Karpas-422 (cell line): ENCODE results near the gene XPR1. TPM values are rescaled to one million over a fixed set of nuclear protein-coding genes. Genes with fewer than 3 reads are reported as not detected.

Experiments used
- DNase-seq: peaks from one replicate; pipeline ENCODE4 v3.0.0-alpha.2; 2015
- H2AFZ ChIP-seq: fragments of 200-600 bp; sonication (generic); 2 replicates; pipeline ENCODE4 v1.6.1; 2014; ENCODE audit warnings: antibody characterized with exemption, low read length, mixed read lengths
- H3K27ac ChIP-seq: fragments of 200-600 bp; sonication (generic); 2 replicates; pipeline ENCODE4 v1.5.1; 2014; ENCODE audit warnings: mild to moderate bottlenecking, low read length, moderate library complexity
- H3K27me3 ChIP-seq: fragments of 200-600 bp; sonication (generic); 2 replicates; pipeline ENCODE4 v1.6.1; 2014; ENCODE audit warnings: low read length, mixed read lengths
- H3K36me3 ChIP-seq: fragments of 200-600 bp; sonication (generic); 2 replicates; pipeline ENCODE4 v1.6.1; 2014; ENCODE audit warnings: low read length, mixed read lengths; ENCODE audit not compliant: insufficient read depth
- H3K4me1 ChIP-seq: fragments of 200-600 bp; sonication (generic); 2 replicates; pipeline ENCODE4 v1.6.1; 2014; ENCODE audit warnings: mild to moderate bottlenecking, low read length, mixed read lengths
- H3K4me2 ChIP-seq: fragments of 200-600 bp; sonication (generic); 2 replicates; pipeline ENCODE4 v1.6.1; 2014; ENCODE audit warnings: low read length, low read depth, mild to moderate bottlenecking; ENCODE audit not compliant: poor library complexity, severe bottlenecking
- H3K4me3 ChIP-seq: fragments of 200-600 bp; sonication (generic); 2 replicates; pipeline ENCODE4 v1.5.1; 2014; ENCODE audit warnings: mild to moderate bottlenecking, antibody characterized with exemption, low read length, mixed read lengths
- H3K79me2 ChIP-seq: fragments of 200-600 bp; sonication (generic); 2 replicates; pipeline ENCODE4 v1.6.1; 2014; ENCODE audit warnings: mild to moderate bottlenecking, low read length, mixed read lengths
- H3K9ac ChIP-seq: fragments of 200-600 bp; sonication (generic); 2 replicates; pipeline ENCODE4 v1.6.0; 2014; ENCODE audit warnings: low read length
- H3K9me2 ChIP-seq: fragments of 200-600 bp; sonication (generic), shearing (Covaris generic); replicated peaks from 2 replicates; pipeline ENCODE4 v1.6.0; 2014; ENCODE audit warnings: mild to moderate bottlenecking, low read length, moderate library complexity; ENCODE audit not compliant: insufficient read depth
- H3K9me3 ChIP-seq: fragments of 300-700, 200-600 bp; sonication (generic); 2 replicates; pipeline ENCODE4 v1.6.1; 2014; ENCODE audit warnings: low read length, mixed read lengths
- H4K20me1 ChIP-seq: fragments of 200-600 bp; sonication (generic); 2 replicates; pipeline ENCODE4 v1.6.1; 2014; ENCODE audit warnings: mild to moderate bottlenecking, antibody characterized with exemption, low read length, low read depth; ENCODE audit not compliant: insufficient read depth
- total RNA-seq: library from RNA; depleted of rRNA; stranded (reverse); fragments of >200 nt; shearing (Covaris generic); gene quantifications from 2 replicates; pipeline ENCODE4 v1.2.3, GENCODE V29; 2014; ENCODE audit warnings: low replicate concordance

Gene XPR1
- total RNA-seq, 1 experiment from 2014 or later = 38.3 TPM

- H3K27me3 ChIP-seq = no peaks in the 10 kb centered on the region
- no peak for DNase-seq
- no peaks in the 10 kb centered on the region for H3K79me2 ChIP-seq
- H4K20me1 ChIP-seq = 0 out of 2 replicates have a peak, but pooled peaks cover 4% of the 10 kb centered on the region
- H3K4me3 ChIP-seq = no peak overlapping the region
- H3K27ac ChIP-seq = no peak overlapping the region
- no peak overlapping the region for H3K4me2 ChIP-seq
- H3K36me3 ChIP-seq = no peaks in the 10 kb centered on the region
- no peak overlapping the region for H3K9ac ChIP-seq
- peaks cover 9% of the 10 kb centered on the region for H3K4me1 ChIP-seq
- no peaks in the 10 kb centered on the region for H3K9me3 ChIP-seq
- H3K9me2 ChIP-seq = no peaks in the 10 kb centered on the region
- H2AFZ ChIP-seq = no peak overlapping the region
Observed at GRCh38 chr1:180927348-180927747, 295.5 kb downstream of the XPR1 start.

GRCh38 chr1:180927841-180928240, 296.0 kb downstream of the XPR1 start:
- H3K27ac ChIP-seq = no peak overlapping the region
- H2AFZ ChIP-seq = no peak overlapping the region
- H3K79me2 ChIP-seq = no peaks in the 10 kb centered on the region
- no peak overlapping the region for H3K9ac ChIP-seq
- no peak for DNase-seq
- no peaks in the 10 kb centered on the region for H3K36me3 ChIP-seq
- H3K9me3 ChIP-seq = no peaks in the 10 kb centered on the region
- H3K4me1 ChIP-seq = peaks cover 9% of the 10 kb centered on the region
- no peak overlapping the region for H3K4me2 ChIP-seq
- no peak overlapping the region for H3K4me3 ChIP-seq
- H3K9me2 ChIP-seq = no peaks in the 10 kb centered on the region
- H3K27me3 ChIP-seq = no peaks in the 10 kb centered on the region
- H4K20me1 ChIP-seq = 0 out of 2 replicates have a peak, but pooled peaks cover 4% of the 10 kb centered on the region

- H3K36me3 ChIP-seq = no peaks in the 10 kb centered on the region
- no peak overlapping the region for H2AFZ ChIP-seq
- no peak overlapping the region for H3K4me3 ChIP-seq
- DNase-seq = no peak
- no peaks in the 10 kb centered on the region for H3K79me2 ChIP-seq
- H3K4me2 ChIP-seq = no peak overlapping the region
- H3K9ac ChIP-seq = no peak overlapping the region
- H4K20me1 ChIP-seq = 0 out of 2 replicates have a peak, but pooled peaks cover 4% of the 10 kb centered on the region
- no peaks in the 10 kb centered on the region for H3K9me2 ChIP-seq
- H3K27ac ChIP-seq = no peak overlapping the region
- no peaks in the 10 kb centered on the region for H3K9me3 ChIP-seq
- H3K4me1 ChIP-seq = peaks cover 9% of the 10 kb centered on the region
- no peaks in the 10 kb centered on the region for H3K27me3 ChIP-seq
Observed at GRCh38 chr1:180928331-180929230, 296.8 kb downstream of the XPR1 start.

DNA sequence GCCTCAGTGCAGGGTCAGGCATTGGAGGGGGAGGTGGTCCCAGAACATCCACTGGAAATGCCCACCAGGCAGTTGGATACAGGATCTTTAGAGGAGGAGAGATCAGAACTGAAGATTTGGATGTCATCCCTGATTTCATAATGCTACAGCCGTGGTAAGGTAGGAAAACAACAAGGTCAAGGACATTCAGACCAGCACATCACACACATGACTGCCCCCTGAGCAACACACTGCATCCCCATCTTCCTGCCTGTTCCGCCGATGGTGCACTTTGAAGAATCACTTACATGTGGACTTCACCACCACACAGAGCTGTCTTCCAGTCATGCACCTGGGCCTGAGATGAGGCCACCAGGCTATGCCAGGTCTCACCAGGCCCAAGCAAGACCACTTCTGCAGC, 297.6 kb downstream of the XPR1 start:
- Histone ChIP-seq H2AFZ (no peak overlapping the region), H3K79me2 (no peaks in the 10 kb centered on the region), H3K27ac (no peak overlapping the region), H3K9me2 (no peaks in the 10 kb centered on the region), H3K9ac (no peak overlapping the region), H3K27me3 (no peaks in the 10 kb centered on the region), H3K4me3 (no peak overlapping the region), H3K4me2 (no peak overlapping the region), H3K36me3 (no peaks in the 10 kb centered on the region), H4K20me1 (0 out of 2 replicates have a peak, but pooled peaks cover 4% of the 10 kb centered on the region), H3K4me1 (peaks cover 9% of the 10 kb centered on the region), H3K9me3 (no peaks in the 10 kb centered on the region)
- DNase-seq = no peak

DNA sequence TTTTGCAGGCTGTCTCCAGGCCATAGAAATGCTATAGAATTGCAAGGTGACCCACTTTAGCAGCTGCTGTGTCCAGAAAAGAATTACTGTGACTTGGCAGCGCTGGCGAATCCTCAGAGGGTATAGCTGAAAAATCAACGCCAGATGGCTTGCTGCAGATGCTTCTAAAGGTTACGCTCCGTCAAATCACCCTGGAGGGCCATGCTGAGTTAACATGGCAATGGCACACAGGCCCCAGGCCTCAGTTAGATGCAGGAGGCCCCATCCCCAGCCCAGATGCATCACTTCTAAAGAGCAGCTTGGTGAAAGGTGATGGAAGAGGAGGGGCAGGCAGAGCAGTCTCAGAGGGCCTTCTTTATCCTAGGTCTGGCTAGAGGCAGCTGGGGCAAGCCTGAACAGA, 298.9 kb downstream of the XPR1 start:
- Histone ChIP-seq H2AFZ (no peak overlapping the region), H3K27me3 (no peaks in the 10 kb centered on the region), H3K4me3 (no peak overlapping the region), H3K36me3 (no peaks in the 10 kb centered on the region), H3K9me3 (no peaks in the 10 kb centered on the region), H3K79me2 (no peaks in the 10 kb centered on the region), H3K9ac (no peak overlapping the region), H3K4me1 (peaks cover 11% of the 10 kb centered on the region), H4K20me1 (0 out of 2 replicates have a peak, but pooled peaks cover 4% of the 10 kb centered on the region), H3K9me2 (no peaks in the 10 kb centered on the region), H3K4me2 (no peak overlapping the region), H3K27ac (no peak overlapping the region)
- no peak for DNase-seq

- Histone ChIP-seq H2AFZ (no peak overlapping the region), H3K27ac (no peak overlapping the region), H3K9ac (no peak overlapping the region), H3K36me3 (no peaks in the 10 kb centered on the region), H3K4me2 (no peak overlapping the region), H3K9me2 (no peaks in the 10 kb centered on the region), H3K9me3 (no peaks in the 10 kb centered on the region), H3K79me2 (no peaks in the 10 kb centered on the region), H4K20me1 (0 out of 2 replicates have a peak, but pooled peaks cover 4% of the 10 kb centered on the region), H3K4me1 (peaks cover 16% of the 10 kb centered on the region), H3K4me3 (no peak overlapping the region), H3K27me3 (no peaks in the 10 kb centered on the region)
- no peak for DNase-seq
Observed at GRCh38 chr1:180931529-180931928, 299.7 kb downstream of the XPR1 start.

- Histone ChIP-seq H3K9me2 (no peaks in the 10 kb centered on the region), H2AFZ (no peak overlapping the region), H3K36me3 (no peaks in the 10 kb centered on the region), H3K9me3 (no peaks in the 10 kb centered on the region), H3K79me2 (no peaks in the 10 kb centered on the region), H3K27ac (no peak overlapping the region), H3K9ac (no peak overlapping the region), H3K27me3 (no peaks in the 10 kb centered on the region), H3K4me2 (no peak overlapping the region), H3K4me1 (peaks cover 16% of the 10 kb centered on the region), H3K4me3 (no peak overlapping the region), H4K20me1 (0 out of 2 replicates have a peak, but pooled peaks cover 4% of the 10 kb centered on the region)
- DNase-seq = no peak
Observed at GRCh38 chr1:180932378-180932777, 300.6 kb downstream of the XPR1 start.

DNA sequence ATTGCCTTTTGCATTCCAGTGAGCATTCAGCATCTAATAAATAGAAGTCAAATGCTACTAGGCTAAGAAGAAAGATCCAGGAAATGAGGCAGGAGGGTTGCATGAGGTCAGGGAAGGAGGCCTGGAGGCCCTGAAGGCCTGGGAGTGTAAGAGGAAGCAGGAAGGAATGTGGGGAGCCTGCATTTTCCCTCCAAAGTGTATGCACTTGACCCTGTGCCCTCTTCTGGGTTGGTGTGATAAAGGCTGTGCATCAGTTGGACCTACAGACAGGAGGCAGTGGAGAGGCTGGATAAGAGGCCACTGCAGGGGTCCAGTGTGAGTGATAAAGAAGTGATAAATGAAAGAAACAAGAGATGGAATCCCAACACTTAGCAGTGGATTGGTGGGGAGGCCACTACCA, 301.3 kb downstream of the XPR1 start:
- Histone ChIP-seq H3K4me1 (peaks cover 16% of the 10 kb centered on the region), H3K9me2 (no peaks in the 10 kb centered on the region), H3K4me2 (no peak overlapping the region)

More for the DNA sequence above, 301.3 kb downstream of the XPR1 start:
- H3K9ac ChIP-seq = no peak overlapping the region
- no peaks in the 10 kb centered on the region for H3K9me3 ChIP-seq
- H3K27me3 ChIP-seq = no peaks in the 10 kb centered on the region
- DNase-seq = no peak
- H3K4me3 ChIP-seq = no peak overlapping the region
- H3K36me3 ChIP-seq = no peaks in the 10 kb centered on the region
- H2AFZ ChIP-seq = no peak overlapping the region
- H3K27ac ChIP-seq = no peak overlapping the region
- H4K20me1 ChIP-seq = peaks cover 6% of the 10 kb centered on the region; the same call in 1 of the 2 replicates
- no peaks in the 10 kb centered on the region for H3K79me2 ChIP-seq
